AG04449 (cell line): Measurements from ENCODE around the gene SAMD5.
A peak's percentile ranks its signal among the peaks of the same experiment; 100 is the strongest.

Source experiments
- CTCF ChIA-PET: fragments of 350-600 bp; formaldehyde crosslinking; extraction: SDS; loops from one replicate; lab custom pipeline; 2021; ENCODE audit warnings: antibody characterized with exemption; lab: Yijun Ruan, JAX
- POLR2A ChIA-PET: fragments of 400-600, 350-600 bp; formaldehyde crosslinking; extraction: SDS; loops from one replicate; lab custom pipeline; 2020; ENCODE audit warnings: antibody characterized with exemption, inconsistent platforms; lab: Yijun Ruan, JAX
- DNase-seq: peaks from one replicate; pipeline ENCODE4 v3.0.0-alpha.2; 2010; ENCODE audit warnings: low read depth, low spot score
- H3K4me3 ChIP-seq: 2 replicates; pipeline ENCODE4 v1.5.1; 2011; ENCODE audit warnings: low read depth, mild to moderate bottlenecking, control low read depth, low read length
- TF ChIP-seq, protein P1 (sequence below): IDR thresholded peaks from one replicate; pipeline ENCODE4 v1.5.1; 2011; ENCODE audit warnings: mild to moderate bottlenecking, moderate library complexity, low read length, control low read depth, inconsistent platforms; ENCODE audit not compliant: insufficient read depth; ENCODE audit errors: missing control alignments

The SAMD5 gene

GRCh38 chr6:147564556-147564955 lies 56.1 kb downstream of the SAMD5 start:
- TF ChIP-seq, protein P1, sequence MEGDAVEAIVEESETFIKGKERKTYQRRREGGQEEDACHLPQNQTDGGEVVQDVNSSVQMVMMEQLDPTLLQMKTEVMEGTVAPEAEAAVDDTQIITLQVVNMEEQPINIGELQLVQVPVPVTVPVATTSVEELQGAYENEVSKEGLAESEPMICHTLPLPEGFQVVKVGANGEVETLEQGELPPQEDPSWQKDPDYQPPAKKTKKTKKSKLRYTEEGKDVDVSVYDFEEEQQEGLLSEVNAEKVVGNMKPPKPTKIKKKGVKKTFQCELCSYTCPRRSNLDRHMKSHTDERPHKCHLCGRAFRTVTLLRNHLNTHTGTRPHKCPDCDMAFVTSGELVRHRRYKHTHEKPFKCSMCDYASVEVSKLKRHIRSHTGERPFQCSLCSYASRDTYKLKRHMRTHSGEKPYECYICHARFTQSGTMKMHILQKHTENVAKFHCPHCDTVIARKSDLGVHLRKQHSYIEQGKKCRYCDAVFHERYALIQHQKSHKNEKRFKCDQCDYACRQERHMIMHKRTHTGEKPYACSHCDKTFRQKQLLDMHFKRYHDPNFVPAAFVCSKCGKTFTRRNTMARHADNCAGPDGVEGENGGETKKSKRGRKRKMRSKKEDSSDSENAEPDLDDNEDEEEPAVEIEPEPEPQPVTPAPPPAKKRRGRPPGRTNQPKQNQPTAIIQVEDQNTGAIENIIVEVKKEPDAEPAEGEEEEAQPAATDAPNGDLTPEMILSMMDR = no peak
- POLR2A ChIA-PET = no interaction called here
- DNase-seq = peak; percentile 16
- H3K4me3 ChIP-seq = no peak overlapping the region
- CTCF ChIA-PET = no interaction called here

DNA sequence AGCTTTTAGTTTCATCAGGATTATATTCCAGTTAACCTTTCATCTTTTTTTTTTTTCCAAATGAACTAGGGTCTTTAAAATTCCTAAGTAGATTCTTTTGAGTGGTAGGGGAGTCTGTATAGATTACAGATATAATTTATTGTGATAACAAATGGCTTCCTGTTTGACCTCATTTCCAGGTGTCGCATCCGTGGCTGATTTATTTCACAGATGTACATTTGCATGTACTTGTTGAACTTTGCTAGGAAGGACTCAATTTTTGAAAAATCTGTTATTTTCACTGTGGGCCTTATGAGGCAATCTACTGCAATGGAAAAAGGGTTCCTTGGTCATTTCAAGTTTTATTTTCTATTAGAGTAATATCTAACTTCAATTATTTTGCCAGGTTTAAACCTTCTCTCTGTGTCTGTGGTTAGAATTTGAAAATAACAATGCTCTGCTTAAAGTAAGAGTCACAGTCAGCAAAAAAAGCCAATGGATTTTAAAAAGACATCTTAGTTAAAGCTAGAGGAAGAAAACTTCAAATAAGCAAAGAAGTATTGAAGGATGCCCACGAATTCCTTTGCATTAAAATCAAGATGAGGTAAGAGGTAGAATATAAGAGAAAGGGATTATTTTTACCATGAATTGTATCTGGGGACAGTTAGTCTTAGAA lies 57.9 kb downstream of the SAMD5 start:
- DNase-seq = no peak
- POLR2A ChIA-PET = no interaction called here
- CTCF ChIA-PET = no interaction called here
- no peak overlapping the region for H3K4me3 ChIP-seq
- TF ChIP-seq, protein P1 = no peak

GRCh38 chr6:147567141-147567805 lies 58.8 kb downstream of the SAMD5 start:
- no peak for DNase-seq
- POLR2A ChIA-PET = no interaction called here
- CTCF ChIA-PET = interaction anchor here (0.5 kb wide), 1 partner anchor 8 kb away, joined by 4 read pairs; no protein-coding TSS in a partner anchor
- no peak overlapping the region for H3K4me3 ChIP-seq
- TF ChIP-seq, protein P1 = no peak

GRCh38 chr6:147569788-147570187 lies 61.3 kb downstream of the SAMD5 start:
- ChIA-PET POLR2A (no interaction called here), CTCF (no interaction called here)
- no peak overlapping the region for H3K4me3 ChIP-seq
- DNase-seq = no peak
- TF ChIP-seq, protein P1 = no peak

DNA sequence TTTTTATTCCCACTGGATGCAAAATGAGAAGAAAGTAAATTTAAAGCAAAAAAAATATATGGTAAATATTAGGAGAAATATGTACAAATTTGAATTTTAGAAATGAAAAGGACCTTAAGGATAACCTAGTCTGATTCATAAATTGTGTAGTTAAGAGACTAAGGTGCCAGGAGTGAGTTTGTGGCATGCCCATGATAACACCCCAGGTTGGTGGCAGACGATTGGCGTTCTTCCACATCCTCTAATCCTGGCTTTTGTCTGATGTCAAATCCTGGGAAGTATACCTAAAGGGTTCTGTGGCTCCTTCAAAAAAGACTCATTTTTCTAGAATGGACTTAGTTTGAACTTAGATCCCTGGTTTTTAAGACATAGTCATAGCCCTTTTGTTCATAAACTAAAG lies 62.2 kb downstream of the SAMD5 start:
- ChIA-PET POLR2A (no interaction called here), CTCF (no interaction called here)
- TF ChIP-seq, protein P1 = no peak
- H3K4me3 ChIP-seq = no peak overlapping the region
- no peak for DNase-seq

- TF ChIP-seq, protein P1 = no peak
- DNase-seq = no peak
- ChIA-PET POLR2A (no interaction called here), CTCF (no interaction called here)
- H3K4me3 ChIP-seq = no peak overlapping the region
Observed at GRCh38 chr6:147577488-147577887, 69.0 kb downstream of the SAMD5 start.
